GM19193 (cell line): ENCODE results near the gene GMCL2.

Experiments used
- POLR2A ChIP-seq: IDR thresholded peaks from 4 replicates; pipeline ENCODE4 v1.6.1; 2011; ENCODE audit not compliant: insufficient read depth, insufficient read length; ENCODE audit errors: extremely low read depth

The GMCL2 gene, protein sequence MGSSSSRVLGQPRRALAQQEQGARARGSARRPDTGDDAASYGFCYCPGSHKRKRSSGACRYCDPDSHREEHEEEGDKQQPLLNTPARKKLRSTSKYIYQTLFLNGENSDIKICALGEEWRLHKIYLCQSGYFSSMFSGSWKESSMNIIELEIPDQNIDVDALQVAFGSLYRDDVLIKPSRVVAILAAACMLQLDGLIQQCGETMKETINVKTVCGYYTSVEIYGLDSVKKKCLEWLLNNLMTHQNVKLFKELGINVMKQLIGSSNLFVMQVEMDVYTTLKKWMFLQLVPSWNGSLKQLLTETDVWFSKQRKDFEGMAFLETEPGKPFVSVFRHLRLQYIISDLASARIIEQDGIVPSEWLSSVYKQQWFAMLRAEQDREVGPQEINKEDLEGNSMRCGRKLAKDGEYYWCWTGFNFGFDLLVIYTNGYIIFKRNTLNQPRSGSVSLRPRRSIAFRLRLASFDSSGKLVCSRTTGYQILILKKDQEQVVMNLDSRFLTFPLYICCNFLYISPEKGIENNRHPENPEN

DNA sequence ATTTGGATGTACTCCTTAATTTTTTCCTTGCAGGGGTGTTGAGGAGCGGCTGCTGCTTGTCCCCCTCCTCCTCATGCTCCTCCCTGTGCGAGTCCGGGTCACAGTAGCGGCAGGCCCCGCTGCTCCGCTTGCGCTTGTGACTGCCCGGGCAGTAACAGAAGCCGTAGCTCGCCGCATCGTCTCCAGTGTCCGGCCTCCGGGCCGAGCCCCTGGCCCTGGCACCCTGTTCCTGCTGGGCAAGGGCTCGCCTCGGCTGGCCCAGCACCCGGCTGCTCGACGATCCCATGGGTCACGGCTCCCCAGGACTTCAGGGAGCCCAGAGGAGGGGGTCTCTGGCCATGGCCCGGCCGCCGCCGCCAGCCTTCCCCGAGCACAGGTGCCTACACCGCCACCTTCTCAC, at the start of gene GMCL2:
GMCL2 (minus strand) TSS at position 358 of the 400 bp plus-strand sequence; CDS start at position 286, 72 bp downstream.
- no peak for TF ChIP-seq POLR2A

DNA sequence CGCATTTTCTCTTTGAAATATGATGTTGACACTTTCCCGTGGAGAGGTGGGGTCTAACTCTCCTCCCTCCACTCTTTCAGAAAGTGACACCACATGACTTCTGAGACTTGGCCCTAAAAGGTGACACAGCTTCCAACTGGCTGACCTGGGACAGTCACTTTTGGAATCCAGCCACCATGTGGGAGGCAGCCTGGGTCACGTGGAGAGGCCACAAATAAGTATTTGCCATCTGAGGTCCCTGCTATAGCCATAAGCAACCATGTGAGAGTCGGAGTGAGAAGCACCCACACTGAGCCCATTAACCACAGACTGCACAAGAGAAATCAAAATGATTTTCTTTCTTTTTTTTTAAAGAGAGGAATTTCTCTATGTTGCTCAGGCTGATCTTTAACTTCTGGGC, 49.5 kb upstream of the GMCL2 start:
- TF ChIP-seq POLR2A = no peak

DNA sequence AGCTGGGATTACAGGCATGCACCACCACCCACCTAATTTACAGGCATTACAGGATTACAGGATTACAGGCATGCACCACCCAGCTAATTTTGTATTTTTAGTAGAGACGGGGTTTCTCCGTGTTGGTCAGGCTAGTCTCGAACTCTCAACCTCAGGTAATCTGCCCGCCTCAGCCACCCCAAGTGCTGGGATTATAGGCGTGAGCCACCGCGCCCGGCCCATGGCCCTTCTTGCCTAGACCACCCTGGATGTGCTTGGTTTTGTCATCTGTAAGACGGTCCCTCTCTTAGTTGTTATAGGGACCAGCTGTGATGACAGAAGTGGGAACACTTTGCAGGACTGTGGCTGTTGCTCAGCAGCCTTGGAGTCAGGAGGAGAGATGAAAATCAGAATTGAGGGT, 49.0 kb upstream of the GMCL2 start:
- no peak for TF ChIP-seq POLR2A

DNA sequence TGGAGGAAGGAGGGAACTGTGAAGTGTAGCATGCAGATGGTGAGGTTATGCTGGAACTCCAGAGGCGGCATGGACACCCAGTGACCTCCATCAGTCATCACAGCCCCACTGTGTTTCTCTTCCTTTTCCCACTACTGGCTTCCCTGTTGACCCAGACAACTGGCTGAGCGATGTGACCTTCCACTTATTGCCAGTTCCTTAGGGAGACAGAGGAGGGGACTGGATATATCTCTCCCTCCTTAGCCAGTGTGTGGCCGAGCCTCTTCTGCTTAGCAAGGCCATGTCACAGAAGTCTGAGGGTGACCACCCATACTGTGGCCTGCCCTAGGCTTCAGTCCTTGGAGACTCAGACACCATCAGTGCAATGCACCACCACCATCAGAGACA, 48.4 kb upstream of the GMCL2 start:
- TF ChIP-seq POLR2A = no peak

DNA sequence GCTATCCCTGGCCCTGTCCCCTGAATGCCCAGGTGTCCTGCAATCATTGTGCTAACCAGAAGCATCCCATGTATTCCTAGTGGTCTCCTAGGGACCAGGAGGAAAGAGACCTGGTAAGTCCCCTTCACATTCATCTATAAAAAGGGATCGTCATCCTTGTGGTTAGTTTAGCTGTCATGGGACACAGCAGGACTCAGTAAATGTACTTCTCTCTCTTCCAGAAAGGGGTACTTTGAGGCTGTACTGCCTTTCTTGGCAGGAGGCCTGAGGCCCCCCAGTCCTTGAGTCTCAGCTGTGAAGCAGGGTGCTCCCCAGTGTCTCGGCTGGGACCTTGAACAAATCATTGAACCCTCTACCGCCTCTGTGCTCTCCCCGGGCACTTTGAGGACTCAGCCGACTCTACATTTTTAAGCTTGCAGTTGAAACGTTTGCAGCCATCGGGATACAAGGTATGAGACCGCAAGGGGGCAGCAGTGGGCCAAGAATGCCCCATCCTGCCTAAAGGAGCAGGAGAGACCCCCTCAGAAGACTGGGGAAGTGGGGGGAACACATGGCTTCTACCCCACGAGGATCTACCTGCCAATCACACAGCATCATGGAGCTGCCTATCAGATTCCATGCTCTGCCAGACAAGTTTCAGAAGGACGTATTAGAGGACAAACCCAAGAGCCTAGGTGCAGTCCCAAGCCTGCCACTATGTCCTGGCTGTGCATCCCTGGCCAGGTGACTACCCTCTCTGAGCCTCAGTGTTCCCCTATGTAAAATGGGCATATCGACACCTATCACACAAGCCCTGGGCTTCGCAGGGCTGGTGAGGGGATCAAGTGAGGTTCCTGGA, 47.8 kb upstream of the GMCL2 start:
- no peak for TF ChIP-seq POLR2A

DNA sequence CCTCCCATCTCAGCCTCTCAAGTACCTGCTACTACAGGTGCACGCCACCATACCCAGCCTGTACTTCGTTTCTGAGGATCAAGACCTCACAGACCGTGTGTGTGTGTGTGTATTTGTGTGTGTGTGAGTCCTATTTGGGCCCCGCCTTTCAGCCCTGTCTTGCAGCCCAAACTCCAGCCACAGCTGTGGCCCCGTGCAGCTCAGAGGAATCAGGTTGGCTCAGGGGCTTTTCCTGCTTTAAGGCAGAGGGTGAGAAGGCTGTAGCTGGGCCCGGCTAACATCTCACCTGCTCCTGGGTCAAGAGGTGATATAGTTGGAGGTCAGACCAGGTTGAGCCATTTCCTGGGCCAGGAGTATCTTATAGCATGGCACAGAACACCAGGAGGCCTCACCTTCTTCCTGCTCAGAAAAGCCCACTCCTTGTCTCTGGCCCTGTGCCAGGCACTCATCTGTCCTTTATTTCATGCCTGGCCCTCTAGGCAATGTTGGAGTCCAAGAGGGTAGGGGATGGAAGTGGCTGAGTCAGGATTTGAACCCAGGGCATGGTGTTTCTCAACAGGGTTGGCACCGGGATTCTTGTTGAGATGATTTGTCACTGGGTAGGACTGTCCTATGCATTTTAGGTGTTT, 47.1 kb upstream of the GMCL2 start:
- TF ChIP-seq POLR2A = no peak

DNA sequence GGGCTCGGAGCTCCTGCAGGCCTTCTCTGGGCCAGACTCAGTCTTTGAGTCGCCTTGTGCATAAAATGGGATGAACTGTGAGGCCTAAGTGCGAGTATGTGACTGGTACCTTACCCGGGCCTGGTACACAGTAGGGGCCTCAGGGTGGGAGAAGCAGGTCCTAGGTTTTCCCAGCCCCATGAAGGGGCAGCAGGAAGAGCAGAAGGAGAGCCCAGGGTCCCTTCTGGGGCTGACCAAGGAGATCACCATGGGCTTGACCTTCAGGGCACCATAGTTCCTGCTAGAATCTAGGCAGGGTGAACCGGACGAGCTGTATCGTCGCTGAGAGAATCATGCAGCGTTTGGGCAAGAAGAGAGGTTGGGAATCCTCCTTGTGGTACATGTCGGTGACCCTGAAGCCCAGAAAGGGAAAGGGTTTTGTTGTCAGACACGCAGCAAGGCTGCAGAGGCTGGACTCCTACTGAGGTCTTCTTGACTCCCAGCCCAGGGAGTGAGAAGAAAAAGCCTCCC, 45.8 kb upstream of the GMCL2 start:
- TF ChIP-seq POLR2A = no peak

DNA sequence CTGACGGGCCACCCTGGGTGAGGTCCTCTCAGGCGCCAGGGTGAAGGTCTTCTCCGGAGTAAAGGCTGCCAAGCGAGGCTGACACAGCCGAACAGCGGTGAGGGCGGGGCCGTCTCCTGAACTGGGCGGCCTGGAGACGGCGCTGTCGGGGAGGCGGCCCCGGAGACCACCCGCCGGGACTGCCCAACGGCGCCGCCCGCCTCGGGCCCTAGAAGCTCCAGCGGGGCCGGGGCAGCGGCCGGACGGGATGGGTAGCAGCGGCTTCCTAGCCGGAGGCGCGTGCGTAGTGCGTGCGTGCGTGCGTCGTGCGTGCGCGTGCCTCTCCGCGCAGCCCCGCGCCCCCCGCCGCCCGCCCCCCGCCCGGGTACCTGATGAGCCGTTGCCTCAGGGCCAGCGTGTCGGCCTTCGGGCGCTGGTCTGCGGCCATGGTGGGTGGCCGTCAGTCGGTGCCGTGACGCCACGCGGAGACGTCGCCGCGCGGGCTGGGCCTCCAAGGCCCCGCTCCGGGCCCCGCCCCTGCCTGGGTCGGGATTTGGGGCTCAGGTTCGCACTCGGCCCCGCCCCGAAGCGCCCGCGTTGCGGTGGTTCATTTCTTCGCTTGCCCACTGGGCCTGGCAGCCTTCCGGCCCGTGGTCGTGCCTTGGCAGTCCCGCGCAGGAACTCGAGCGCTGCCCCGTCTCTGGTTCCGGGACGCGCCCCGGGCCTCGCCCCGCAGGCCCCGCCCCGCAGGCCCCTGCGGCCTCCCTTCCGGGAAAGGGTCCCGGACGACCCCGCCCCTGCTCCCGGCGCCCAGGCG, 45.2 kb upstream of the GMCL2 start, which contains the start of gene PHYKPL:
PHYKPL (minus strand) TSS at position 679 of the 796 bp plus-strand sequence; CDS start at position 427, 252 bp downstream.
- TF ChIP-seq POLR2A = peak; percentile 70

DNA sequence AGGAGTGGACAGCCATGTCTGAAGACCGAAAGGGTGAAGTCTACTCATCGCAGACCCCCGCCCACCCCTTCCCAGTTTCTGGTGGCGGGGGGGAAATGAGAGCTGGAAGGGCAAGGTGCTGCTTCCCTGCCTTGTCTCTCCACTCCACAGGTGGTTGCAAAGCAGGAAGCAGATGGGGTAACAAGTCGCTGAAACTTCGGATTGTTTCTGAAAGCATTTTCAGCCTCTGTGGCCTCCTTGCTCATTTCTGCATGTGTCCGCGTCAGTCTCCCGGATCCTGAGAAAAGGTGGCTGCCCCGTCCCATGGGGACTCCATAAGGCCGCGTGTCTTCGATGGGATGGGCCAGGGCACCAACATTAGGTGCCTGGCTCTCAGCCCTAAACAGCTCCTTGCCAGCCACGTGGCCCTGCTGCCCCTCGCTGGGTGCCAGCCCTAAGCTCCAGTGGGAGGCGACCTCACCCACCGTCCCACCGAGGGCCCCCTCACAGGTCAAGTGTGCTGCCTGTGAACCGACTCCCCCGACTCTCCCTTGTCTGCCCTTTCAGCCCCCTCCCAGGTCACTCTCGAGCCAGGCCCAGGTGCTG, 44.5 kb upstream of the GMCL2 start:
- no peak for TF ChIP-seq POLR2A

DNA sequence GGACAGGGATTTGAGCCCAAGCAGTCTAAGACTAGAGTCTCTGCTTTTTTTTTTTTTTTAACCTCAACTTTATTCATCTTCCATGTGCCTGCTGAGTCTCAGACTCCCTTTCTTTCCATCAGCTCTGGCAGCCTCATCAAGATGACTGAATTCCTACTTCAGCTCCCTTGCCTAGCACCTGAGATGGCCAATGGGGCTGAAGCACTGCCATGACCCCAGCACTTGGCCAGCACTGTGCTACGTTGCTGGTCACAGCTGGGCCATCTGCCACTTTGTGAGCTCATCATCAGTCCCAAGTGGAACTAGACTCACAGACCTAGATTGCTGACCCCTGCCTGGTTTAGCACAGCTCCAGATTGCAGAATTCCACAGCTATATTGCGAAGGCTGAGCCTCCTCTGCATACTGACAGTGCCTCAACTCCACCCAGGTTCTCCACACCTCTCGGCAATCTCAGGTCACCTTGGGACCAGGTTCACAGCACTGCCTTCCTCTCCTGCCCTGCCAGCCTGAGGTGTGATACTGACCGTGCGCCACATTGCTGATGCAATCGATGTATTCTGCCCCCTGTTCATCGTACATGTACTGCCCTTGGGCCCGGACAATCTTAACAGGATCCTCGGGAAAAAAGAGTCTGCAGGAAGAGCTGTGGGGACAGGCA, 43.8 kb upstream of the GMCL2 start:
- no peak for TF ChIP-seq POLR2A

DNA sequence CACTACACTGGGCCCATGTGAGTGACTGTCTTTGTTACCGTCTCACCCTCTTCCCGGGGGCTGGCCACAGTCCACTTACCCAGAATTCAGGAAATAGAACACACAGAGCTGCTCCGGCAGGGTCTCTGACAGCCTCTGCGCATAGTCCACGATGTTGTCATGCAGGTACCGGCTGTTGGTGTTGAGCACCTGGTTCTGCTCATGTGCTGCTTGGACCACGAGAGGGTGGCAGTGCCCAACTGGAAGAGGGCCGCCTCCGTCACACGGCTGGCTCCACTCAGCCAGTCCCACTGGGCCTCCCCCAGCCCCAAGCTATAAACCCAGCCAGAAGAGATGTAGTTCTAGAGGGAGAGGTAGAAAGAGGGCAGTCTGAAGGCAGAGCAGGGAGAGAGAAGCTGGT, 42.7 kb upstream of the GMCL2 start:
- TF ChIP-seq POLR2A = no peak

DNA sequence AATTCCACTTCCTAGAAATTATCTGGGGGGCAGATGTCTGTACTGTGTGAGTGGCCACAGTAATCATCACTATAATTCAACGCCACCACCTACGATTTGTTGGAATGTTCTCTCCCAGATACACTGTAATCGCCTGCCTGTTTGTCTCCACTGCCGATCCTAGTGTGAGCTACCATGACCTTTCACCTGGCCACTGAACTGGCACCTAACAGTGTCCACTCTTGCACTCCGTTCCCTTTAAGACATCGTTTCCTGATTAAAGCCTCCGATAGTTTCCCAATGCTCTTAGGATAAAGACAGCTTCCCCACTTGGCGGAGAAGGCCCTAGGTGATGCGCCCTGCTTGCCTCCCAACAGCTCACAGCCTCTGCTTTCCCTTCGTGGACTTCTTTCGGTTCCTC, 41.4 kb upstream of the GMCL2 start:
- TF ChIP-seq POLR2A = no peak

DNA sequence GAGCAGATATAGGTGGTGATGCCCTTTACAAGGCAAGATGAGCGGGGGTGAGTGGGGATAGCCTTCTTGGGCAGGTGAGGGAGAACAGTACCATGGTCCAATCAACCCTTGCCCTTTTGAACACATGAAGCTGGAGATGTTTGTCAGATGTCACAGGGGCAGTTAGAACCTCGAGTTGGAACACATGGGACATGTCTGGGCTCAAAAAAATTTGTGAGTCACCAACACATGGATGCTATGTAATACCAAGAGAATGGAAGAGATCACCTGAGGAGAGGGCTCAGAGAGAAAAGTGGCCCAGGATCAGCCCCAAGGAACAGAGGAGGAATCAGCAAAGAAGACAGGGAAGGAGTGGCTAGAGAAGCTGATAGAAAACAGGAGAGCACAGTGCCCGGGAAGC, 40.8 kb upstream of the GMCL2 start:
- TF ChIP-seq POLR2A = no peak
